ENCODE measurements around the gene ADAMTS13.

Gene ADAMTS13

DNA sequence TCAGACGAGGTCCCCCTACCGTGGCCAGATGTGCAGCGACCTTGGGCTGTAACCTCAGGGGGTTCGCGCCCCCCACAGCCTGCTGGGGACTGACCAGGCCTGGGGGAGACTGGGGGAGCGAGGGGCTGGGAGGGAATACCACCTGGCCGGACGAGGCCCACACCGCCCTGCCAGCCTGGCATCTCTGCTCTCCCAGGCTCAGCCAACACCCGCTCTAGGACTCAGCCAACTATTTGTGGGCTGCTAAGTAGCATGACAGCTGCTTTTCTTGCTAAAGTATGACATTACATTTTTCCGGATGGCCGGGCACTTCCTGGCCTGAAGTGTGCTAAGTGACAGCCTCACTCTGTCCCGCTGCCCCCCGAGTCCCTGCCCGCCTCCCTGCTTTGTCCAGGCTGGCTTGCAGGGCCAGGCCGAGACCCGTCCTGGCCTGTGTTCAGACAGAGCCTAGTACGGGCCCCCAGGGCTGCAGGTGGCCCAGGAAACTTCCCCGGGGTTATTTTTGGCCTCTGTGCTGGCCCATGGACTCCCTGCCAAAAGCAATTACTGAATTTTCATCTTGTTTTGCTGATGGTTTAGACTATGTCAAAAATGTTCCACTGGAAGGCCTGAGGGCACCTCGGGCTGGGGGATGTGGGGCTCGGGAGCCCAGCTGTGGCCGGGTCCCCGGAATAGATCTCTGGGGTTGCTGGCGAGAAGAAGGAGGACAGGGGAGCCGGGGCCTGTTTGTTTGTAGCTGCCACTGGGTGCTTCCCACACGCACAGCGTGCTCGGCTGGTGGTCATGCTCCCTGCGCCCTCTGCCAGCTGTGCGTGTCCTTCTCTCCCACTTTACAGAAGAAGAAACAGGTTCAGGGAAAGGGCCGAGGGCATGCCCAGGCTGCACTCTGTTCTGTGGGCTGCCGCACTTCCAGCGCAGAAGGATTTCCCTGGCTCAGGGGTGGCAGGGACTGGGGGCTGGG, 70.2 kb downstream of the ADAMTS13 start:
- DNase-seq, result no peak

DNA sequence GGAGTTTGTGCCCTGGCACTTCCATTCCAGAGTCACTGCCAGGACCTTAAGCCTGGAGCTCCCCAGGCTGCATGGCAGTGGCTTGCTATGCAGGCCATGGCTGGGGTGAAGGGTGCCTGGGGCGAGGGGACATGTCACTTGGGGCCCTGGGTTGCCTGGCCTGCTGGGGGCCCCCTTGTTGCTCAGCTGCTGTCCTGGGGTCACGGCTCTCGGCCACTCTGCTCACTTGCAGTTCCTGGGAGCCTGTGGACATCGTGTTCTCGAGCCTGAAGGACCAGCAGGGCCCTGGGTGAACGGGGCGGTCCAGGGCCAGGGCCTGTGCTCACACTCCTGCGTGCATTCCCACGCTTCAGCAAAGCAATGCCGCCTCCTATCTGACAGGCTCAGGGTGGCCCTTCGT, 71.3 kb downstream of the ADAMTS13 start:
- DNase-seq, result no peak

DNA sequence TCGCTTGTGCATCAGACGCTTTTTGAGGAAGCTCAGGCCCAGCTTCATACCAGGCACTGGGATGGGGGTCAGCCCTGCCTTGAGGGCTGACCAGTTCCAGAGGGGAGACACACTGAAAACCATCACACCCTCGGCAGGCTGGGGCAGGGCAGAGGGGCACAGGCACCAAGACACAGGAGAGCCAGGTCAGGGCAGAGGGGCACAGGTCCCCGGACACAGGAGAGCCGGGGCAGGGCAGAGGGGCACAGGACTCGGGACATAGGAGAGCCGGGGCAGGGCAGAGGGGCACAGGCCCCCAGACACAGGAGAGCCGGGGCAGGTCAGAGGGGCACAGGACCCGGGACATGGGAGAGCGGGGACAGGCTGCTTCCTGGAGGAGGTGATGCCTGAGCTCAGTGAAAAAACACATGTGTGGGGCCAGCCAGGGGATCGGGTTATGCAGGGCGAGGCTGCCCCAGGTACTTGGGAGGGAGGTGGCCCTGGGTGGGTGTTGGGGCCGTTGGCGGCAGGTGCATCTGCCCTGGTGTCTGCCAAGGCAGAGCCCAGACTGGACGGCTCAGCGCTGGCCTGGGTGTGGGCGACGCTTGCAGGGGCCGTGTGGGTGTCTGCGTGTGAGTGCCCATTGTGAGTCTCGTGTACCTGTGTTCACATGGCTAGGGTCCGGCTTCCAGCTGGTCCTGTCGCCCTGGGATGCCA, 71.8 kb downstream of the ADAMTS13 start:
- no peak for DNase-seq

DNA sequence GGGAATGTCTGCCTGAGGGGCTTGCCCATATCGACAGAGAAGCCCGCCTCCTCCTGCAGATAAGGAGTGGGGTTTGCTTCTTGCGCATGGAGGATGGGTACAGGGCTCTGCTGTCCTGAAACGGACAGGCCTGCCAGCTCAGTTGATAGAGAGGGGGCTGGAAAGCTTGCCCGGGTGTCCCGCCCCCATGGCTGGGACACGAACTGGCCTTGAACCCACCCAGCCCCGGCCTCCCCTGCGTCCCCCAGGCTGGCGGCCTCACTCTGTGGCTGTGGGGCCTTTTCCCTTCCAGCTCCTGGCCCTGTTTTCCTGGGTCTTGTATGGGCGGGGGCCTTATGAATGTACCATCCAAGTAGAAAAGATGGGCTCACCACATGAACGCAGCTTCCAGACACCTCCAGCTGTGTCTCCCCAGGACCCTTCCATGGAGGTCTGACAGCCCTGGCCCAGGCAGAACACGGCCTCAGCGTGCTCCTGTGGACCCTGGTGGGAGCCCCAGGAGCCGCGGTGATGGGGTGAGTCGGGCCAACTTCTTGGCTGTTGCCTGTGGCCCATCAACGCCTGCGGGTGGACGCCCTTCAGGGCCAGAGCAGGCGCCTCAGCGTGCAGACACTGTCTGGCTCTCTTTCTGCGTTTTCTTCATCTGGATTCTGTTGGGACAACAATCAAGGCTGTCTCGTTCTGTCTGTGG, 72.6 kb downstream of the ADAMTS13 start:
- no peak for DNase-seq

DNA sequence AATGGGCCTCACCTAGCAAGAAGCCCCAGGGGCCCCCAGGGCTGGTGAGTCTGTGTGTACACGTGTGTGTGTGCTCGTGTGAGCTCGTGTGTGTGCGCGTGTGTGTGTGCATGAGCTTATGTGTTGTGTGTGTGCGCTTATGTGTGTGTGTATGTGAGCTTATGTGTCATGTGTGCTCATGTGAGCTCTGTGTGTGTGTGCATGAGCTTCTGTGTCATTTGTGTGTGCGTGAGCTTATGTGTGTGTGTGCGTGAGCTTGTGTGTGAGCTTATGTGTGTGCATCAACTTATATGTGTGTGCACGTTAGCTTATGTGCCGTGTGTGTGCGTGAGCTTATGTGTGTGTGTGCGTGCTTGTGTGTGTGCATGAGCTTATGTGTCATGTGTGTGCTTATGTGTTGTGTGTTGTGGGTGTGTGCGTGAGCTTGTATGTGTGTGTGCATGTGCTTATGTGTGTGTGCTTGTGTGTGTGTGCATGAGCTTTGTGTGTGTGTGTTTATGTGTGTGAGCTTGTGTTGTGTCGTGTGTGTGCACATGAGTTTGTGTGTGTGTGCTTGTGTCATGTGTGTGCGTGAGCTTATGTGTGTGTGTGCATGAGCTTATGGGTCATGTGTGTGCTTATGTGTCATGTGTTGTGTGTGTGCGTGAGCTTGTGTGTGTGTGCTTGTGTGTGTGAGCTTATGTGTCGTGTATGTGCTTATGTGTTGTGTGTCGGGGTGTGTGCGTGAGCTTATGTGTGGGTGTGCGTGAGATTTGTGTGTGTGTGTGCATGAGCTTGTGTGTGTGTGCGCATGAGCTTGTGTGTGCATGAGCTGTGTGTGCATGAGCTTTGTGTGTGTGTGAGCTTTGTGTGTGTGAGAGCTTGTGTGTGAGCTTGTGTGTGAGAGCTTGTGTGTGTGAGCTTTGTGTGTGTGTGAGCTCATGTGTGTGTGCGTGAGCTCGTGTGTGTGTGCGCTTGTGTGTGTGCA, 73.4 kb downstream of the ADAMTS13 start:
- DNase-seq, result no peak

DNA sequence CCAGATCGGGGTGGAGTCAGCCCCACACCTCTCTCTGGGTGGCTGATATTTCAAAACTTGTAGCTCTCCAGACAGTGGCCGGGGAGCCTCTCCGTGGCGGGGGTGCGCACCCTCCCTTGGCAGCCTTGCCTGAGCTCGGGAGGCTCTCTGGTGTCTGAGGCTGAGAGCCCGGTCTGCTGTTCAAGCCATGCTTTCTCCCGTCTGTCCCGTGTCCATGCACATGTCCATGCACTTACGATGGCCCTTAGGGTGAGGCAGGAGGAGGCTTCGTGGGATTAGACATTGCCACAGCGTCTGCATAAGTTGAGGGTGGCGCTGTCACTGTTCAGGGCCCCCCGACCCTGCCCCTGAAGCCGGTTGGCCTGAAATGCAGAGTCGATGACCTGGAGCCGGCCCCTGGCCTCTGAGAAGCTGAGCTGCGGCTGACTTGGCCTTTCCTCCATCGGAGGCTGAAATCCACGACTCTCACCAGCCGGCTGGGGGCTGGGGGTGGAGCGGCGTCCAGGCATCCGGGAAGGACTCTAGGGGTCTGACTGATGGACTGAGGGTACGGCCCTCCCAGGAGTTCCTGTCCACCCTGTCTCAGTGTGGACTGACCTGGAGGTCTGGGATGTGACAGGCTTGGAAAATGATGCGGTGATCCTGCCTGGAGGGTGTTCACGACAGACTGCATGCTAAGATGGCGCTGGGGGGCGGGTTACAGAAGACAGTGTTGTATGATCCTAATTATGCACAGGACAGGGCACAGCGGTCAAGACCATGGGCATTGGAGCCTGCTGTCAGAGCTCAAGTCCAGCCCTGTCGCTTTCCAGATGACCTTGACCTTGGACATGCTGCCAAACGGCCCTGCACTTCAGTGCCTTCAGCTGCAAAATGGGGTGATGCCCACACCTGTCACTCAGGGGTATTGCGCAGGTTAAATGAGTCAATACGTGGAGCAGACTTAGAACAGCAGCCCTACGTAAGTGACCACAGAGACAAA, 75.0 kb downstream of the ADAMTS13 start:
- no peak for DNase-seq

DNA sequence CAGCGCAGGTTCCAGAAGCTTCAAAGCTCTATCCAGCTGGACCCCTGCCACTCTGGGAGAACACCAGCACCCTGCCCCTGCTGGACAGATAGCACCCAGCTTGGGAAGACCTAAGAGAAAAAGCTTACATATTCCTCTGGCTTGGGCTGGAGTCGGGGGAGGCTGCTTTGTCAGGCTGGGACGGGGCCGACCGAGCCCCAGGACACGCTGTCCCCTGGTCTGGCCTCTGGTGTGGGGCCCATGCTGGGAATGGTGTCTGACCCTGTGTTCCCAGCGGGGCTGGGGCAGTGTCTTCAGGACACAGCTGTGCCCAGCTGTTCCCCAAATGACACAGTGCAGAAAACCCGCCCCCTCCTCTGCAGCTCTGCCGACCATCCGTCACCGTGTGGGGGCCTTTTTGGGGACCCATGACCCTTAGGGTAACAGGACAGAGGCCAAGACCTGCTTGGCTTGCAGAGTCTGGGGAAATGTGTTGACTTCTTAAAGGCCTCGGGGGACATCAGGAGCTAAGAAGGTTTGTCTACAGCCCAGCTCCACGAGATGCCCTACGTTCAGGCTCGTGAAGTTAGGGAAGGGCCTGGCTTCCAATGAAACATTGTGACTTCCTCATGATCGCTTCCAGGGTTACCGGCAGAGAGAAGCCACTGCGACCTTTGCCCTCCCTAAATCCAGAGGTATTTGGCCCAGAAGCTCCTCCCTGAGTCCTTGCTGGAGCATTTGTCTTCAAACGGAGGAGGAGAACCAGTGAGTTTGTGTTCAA, 77.1 kb downstream of the ADAMTS13 start:
- no peak for DNase-seq

DNA sequence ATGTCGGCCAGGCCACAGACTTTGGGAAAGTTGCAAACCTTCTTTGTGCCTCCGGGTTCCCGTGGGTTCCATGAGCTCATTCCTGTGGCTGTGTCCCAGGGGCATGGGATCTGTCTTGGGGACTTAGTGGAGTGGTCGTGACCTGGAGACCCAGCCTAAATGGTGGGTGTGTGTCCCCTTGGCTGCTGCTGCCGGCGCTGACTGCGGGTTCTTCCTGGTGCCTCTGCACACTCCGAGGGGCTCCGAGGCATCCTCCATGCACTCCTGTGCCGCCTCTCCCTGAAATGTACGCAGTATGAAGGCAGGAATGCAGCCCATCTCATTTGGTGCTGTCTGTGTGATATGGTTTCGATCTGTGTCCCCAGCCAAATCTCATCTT, 77.7 kb downstream of the ADAMTS13 start:
- no peak for DNase-seq

DNA sequence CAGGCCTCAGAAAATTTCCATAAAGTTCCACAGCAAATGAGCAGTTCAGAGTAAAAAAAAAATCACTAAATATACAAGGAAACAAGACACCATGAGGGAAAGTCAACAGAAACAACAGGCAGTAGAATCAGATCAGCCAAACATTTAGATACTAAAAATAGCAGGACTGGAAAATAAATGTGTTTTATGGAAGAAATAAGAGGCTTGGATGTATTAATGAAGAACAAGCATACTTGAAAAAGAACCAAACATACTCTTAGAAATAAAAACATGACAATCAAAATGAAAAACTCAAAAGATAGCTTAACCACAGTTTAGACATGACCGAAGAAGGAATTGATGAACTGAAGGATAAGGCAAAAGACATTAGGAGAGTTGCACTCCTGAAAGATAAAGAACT, 79.9 kb downstream of the ADAMTS13 start:
- no peak for DNase-seq

DNA sequence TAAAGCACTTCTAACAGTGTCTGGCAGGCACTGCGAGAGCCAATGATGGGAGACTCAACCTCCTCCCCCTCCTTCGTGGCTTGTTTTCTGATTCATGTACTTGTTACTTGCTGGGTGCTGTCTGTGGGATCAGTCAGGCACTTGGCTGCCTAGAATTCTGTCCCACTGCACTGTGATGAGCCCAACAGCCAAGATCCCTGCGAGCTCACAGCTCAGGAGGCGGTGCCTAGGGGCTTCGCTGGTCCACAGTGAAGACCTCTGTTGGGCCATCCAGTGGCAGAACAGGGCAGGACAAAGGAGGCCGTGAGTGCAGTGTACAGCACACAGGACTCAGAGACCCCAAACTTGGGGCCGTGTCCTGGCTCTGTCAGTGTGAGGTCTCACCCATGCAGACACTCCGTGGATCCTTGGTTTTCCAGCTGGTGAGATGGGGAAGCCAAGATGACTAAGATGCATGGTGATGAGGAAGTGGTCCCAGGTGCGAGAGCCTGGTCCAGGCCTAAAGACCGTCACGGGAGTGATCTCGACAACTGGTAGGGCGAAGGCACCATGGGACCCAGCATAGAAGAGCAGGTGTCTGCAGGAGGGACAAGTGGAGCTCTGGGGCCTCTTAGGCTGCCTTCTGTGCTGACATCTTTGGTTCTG, 83.1 kb downstream of the ADAMTS13 start:
- no peak for DNase-seq

DNA sequence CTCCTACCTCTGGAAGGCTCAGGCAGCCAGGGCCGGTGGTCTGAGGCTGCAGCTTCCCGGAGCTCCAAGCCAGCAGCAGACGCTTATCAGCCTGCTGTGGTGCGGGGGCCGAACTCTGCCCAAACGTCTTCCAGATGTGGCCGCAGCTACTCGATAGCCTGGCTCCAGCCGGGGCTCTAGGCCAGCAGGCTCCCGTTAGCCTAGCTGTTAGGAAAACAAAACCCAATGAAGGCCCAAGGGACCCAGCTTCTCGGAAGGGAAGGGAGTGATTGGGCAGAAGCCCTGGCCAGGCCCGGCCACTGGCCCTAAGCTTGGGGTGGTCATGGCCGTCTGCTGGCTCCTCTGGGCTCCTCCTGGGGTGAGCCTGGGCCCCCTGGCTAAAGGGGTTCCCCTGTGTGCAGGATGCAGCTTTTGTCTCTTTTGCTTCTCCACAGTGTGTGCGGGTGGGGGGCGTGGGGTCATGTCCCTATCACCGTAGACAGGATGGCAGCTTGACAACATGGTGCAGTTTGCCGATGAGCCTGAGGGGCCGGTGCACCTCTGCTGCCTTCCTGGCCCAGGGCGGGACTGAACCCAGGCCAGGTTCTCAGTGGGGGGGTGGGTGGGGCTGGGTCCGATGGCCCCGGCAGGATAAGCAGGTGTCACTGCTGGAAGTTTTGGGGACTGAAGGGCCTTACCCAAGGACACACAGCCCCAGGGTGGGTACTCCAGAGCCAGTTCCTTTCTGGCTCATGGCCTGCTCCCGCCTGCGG, 83.9 kb downstream of the ADAMTS13 start:
- DNase-seq, result no peak

DNA sequence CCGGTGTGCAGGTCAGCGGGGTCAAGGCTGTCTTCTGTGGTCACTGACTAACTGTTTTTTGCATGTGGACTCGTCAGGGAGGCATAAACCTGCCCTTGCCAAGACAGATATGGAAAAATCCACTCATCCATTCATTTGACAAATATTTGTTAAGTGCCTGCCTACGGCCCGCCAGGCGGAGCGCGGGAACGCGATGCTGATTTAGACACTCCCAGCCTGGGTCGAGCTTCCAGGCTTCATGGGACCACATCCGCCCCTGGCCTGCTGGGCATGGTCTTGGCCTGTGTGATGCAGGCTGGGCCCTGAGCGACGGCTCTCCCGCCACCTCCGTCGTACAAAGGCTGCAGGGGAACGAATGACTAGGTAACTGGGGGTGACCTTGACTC, 84.5 kb downstream of the ADAMTS13 start:
- DNase-seq, result no peak

DNA sequence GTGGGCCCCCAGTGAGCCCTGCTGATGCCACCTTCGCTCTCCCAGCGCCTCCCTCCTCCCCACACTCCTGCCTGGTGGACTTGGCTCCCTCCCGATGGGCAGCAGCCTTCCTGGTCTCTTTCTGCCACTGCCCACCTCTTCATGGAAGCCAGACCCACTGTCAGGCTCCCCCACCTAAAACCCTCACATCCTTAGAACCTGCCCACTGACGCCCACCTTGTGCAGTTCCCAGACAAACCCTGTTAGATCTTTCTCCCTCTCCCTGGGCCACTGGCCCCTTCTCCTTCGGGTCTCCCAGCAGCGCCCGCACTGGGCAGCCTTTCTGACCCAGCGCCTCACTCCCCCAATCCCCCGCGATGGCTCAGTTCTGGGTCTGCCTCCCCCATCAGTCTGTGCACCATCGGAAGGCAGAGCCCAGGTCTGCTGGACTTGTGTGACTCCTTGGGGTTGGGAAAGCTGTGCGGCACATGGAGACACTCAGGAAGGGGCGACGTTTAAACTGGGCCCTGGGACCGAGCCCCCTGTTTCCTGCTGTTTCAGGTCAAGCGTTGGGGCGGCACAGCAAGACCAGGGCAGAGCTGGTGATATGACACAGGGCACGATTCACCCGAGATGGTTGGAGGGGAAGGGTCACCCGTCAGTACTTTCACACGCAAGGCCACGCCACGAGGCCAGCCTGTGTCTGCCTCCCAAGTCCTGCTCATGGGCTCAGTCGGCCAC, 85.2 kb downstream of the ADAMTS13 start:
- DNase-seq, result no peak

DNA sequence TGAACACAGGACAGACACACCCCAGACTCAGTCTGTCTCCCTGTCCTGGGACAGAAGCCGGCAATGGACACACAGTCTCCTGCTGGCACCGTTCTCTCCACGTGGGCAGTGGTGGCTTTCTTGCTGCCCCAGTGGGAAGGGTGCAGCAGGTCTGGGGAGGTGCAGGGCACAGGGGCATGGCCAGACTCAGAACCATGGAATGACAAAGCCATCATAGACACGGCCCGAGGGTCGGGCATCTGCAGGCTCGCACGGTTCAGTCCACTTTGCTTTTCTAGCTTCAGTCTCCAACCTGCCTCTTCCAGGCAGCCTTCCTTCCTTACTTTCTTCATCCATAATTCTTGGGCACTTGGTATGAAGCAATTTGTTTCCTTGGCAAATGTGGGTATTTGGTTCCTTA, 85.9 kb downstream of the ADAMTS13 start:
- DNase-seq, result no peak

All from stimulated activated naive CD4-positive, alpha-beta T cell (primary cell).